HepG2 (cell line): ENCODE data around the gene PXK. TPM values are rescaled to one million over a fixed set of nuclear protein-coding genes. Genes with fewer than 3 reads are reported as not detected.
A peak's percentile ranks its signal among the peaks of the same experiment; 100 is the strongest.

ENCODE experiments used
- CC2D1A ChIP-seq: sonication (generic); formaldehyde crosslinking; IDR thresholded peaks from 2 replicates; pipeline ENCODE4 v1.8.1; 2023; ENCODE audit warnings: mild to moderate bottlenecking, missing genetic modification reagents
- FOXA1 ChIP-seq, 2 experiments: fragments of 450-650 bp in 1 of 2; sonication (generic) in 1 of 2; formaldehyde crosslinking in 1 of 2; IDR thresholded peaks; 2 replicates each; pipeline versions ENCODE4 v1.4.0 to v1.6.1; 2016 to 2020; ENCODE audit warnings: missing genetic modification reagents in 1 of 2
- FOXK1 ChIP-seq: sonication (generic); formaldehyde crosslinking; IDR thresholded peaks from 2 replicates; pipeline ENCODE4 v1.4.0; 2020; ENCODE audit warnings: low read depth, missing genetic modification reagents, borderline replicate concordance
- FOXO4 ChIP-seq: sonication (generic); formaldehyde crosslinking; conservative IDR thresholded peaks from 2 replicates; pipeline ENCODE4 v1.8.1; 2023; ENCODE audit warnings: missing genetic modification reagents
- HMGXB4 ChIP-seq, 2 experiments: sonication (generic) in 1 of 2; formaldehyde crosslinking in 1 of 2; IDR thresholded peaks; 2 replicates each; pipeline versions ENCODE4 v1.4.0 to v1.6.1; 2018 to 2020; ENCODE audit warnings: missing genetic modification reagents in 2 of 2, borderline replicate concordance in 1 of 2, low read depth in 1 of 2, mild to moderate bottlenecking in 1 of 2, missing biosample characterization in 1 of 2
- HNRNPH1 ChIP-seq: fragments of 200-400 bp; formaldehyde crosslinking; optimal IDR thresholded peaks from 2 replicates; pipeline ENCODE3; 2017; ENCODE audit warnings: mild to moderate bottlenecking, low read depth, low read length
- HOXA3 ChIP-seq: sonication (generic); formaldehyde crosslinking; IDR thresholded peaks from 2 replicates; pipeline ENCODE4 v1.5.0; 2020; ENCODE audit warnings: missing genetic modification reagents
- PHB2 ChIP-seq: fragments of 450-650 bp; IDR thresholded peaks from 2 replicates; pipeline ENCODE4 v1.6.1; 2018; ENCODE audit not compliant: partially characterized antibody
- RXRA ChIP-seq: sonication (generic); formaldehyde crosslinking; IDR thresholded peaks from 2 replicates; pipeline ENCODE4 v1.5.1; 2020; ENCODE audit warnings: missing genetic modification reagents
- SAP130 ChIP-seq: IDR thresholded peaks from 2 replicates; pipeline ENCODE4 v1.6.1; 2016; ENCODE audit warnings: low read depth
- SMARCE1 ChIP-seq: fragments of 450-650 bp; IDR thresholded peaks from 2 replicates; pipeline ENCODE4 v1.6.1; 2017; ENCODE audit warnings: borderline replicate concordance
- ZBTB25 ChIP-seq: IDR thresholded peaks from 2 replicates; pipeline ENCODE4 v1.6.1; 2018; ENCODE audit warnings: missing genetic modification reagents
- ZFP36 ChIP-seq: fragments of 150-350 bp; IDR thresholded peaks from 2 replicates; pipeline ENCODE4 v1.6.1; 2018; ENCODE audit warnings: borderline replicate concordance, low read length, low read depth; ENCODE audit not compliant: partially characterized antibody
- ZHX2 ChIP-seq, 2 experiments: sonication (generic) in 1 of 2; formaldehyde crosslinking in 1 of 2; IDR thresholded peaks; 2 replicates each; pipeline versions ENCODE4 v1.6.1 to v1.9.0; 2014 to 2022; ENCODE audit warnings: antibody characterized with exemption in 1 of 2, borderline replicate concordance in 1 of 2, inconsistent platforms in 1 of 2, low read depth in 1 of 2, missing genetic modification reagents in 1 of 2
- ZNF24 ChIP-seq: fragments of 450-650 bp; IDR thresholded peaks from 2 replicates; pipeline ENCODE4 v1.6.1; 2017; ENCODE audit warnings: antibody characterized with exemption, mild to moderate bottlenecking
- ZNF530 ChIP-seq: sonication (generic); formaldehyde crosslinking; IDR thresholded peaks from 2 replicates; pipeline ENCODE4 v1.5.0; 2020; ENCODE audit warnings: low read depth, mild to moderate bottlenecking, missing genetic modification reagents
- ZNF574 ChIP-seq: sonication (generic); formaldehyde crosslinking; IDR thresholded peaks from 2 replicates; pipeline ENCODE4 v1.4.0; 2020; ENCODE audit warnings: missing genetic modification reagents
- polyA plus RNA-seq, 8 experiments: library from polyadenylated mRNA; depleted of rRNA in 3 of 8; stranded (reverse) in 7 of 8; unstranded in 1 of 8; fragments of >200 nt; fragmentation: Illumina TruSeq in 4 of 8; extraction: Trizol in 4 of 8; gene quantifications; 2 replicates each; pipeline versions ENCODE4 v1.2.1 to v1.2.3, GENCODE V29; 2011 to 2016; ENCODE audit warnings: low read depth in 4 of 8, missing spikeins in 1 of 8, mixed read lengths in 1 of 8; ENCODE audit not compliant: insufficient read depth in 1 of 8
- total RNA-seq, 5 experiments: library from RNA; depleted of rRNA; stranded (reverse); fragments of >200 nt; fragmentation: Illumina TruSeq; extraction: Trizol; gene quantifications; 2 replicates each; pipeline ENCODE4 v1.2.3, GENCODE V29; 2016; ENCODE audit warnings: low read depth in 1 of 5

Gene PXK
- total and polyA plus RNA-seq, 2 of the 13 experiments (the other 11 are each of a cell fraction or from before 2014, with no cell fraction given) = 6.4 to 18.6 TPM

GRCh38 chr3:58334013-58334321 is 1.3 kb downstream of the PXK start (continued):
- TF ChIP-seq ZHX2 (IDR thresholded peaks at IDR 0.05; ENCODE audit: low read depth) = no peak
- TF ChIP-seq ZHX2 (CRISPR knock-in tag; IDR thresholded peaks at IDR 0.05; ENCODE audit: borderline replicate concordance) = no peak
- no peak for TF ChIP-seq PHB2
- TF ChIP-seq ZNF574 (CRISPR knock-in tag) = no peak
- TF ChIP-seq FOXO4 (CRISPR knock-in tag) = no peak
- peak; percentile 58; the same call in 1 of the 2 replicates for TF ChIP-seq FOXK1
- no peak for TF ChIP-seq RXRA (CRISPR knock-in tag)
- no peak for TF ChIP-seq CC2D1A (CRISPR knock-in tag)
- no peak for TF ChIP-seq HNRNPH1
- TF ChIP-seq SAP130 (CRISPR knock-in tag) = peak; percentile 62
- TF ChIP-seq HOXA3 (CRISPR knock-in tag) = no peak
- no peak for TF ChIP-seq FOXA1 (IDR thresholded peaks at IDR 0.05)
- peak; percentile 32; the same call in 1 of the 2 replicates for TF ChIP-seq FOXA1 (CRISPR knock-in tag; IDR thresholded peaks at IDR 0.05)
- no peak for TF ChIP-seq SMARCE1
- no peak for TF ChIP-seq ZFP36
- no peak for TF ChIP-seq ZBTB25 (CRISPR knock-in tag)
- no peak for TF ChIP-seq ZNF24
- TF ChIP-seq HMGXB4 (CRISPR knock-in tag; IDR thresholded peaks at IDR 0.05; ENCODE audit: borderline replicate concordance in 1 of 2, low read depth in 1 of 2) = no peak
- TF ChIP-seq ZNF530 (CRISPR knock-in tag) = no peak
